ENCODE measurements around the gene PELI3. TPM values are rescaled to one million over a fixed set of nuclear protein-coding genes. Genes with fewer than 3 reads are reported as not detected.

The PELI3 gene
- total and polyA plus RNA-seq, 8 donors, result 0.58 to 11.2 (median 7.8) TPM

GRCh38 chr11:66470015-66470414 is 3.3 kb downstream of the PELI3 start:
- no peak overlapping the region for H3K27ac ChIP-seq
- H3K4me1 ChIP-seq, result peaks cover 15 to 36% (median 21%) of the 10 kb centered on the region in 4 donors
- WGBS, 5 donors, result 88 to 97% (median 94%) methylated on average over 3 of the region's 3 CpGs
- TF ChIP-seq POLR2AphosphoS5 (IDR thresholded peaks at IDR 0.05) (no peak), EP300 (IDR thresholded peaks at IDR 0.05) (no peak), POLR2A (IDR thresholded peaks at IDR 0.05) (no peak)
- TF ChIP-seq, protein P1, sequence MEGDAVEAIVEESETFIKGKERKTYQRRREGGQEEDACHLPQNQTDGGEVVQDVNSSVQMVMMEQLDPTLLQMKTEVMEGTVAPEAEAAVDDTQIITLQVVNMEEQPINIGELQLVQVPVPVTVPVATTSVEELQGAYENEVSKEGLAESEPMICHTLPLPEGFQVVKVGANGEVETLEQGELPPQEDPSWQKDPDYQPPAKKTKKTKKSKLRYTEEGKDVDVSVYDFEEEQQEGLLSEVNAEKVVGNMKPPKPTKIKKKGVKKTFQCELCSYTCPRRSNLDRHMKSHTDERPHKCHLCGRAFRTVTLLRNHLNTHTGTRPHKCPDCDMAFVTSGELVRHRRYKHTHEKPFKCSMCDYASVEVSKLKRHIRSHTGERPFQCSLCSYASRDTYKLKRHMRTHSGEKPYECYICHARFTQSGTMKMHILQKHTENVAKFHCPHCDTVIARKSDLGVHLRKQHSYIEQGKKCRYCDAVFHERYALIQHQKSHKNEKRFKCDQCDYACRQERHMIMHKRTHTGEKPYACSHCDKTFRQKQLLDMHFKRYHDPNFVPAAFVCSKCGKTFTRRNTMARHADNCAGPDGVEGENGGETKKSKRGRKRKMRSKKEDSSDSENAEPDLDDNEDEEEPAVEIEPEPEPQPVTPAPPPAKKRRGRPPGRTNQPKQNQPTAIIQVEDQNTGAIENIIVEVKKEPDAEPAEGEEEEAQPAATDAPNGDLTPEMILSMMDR (IDR thresholded peaks at IDR 0.05), result no peak
- peaks cover 23 to 48% (median 45%) of the 10 kb centered on the region in 4 donors for H3K36me3 ChIP-seq
- H3K27me3 ChIP-seq, result no peaks in the 10 kb centered on the region
- no peak overlapping the region for H3K4me3 ChIP-seq
- H3K9me3 ChIP-seq, result no peaks in the 10 kb centered on the region
- intact Hi-C loops (cut with DNase I; ENCODE audit: low total_unique reads), result no loop called here
- peak in 1 of 2 donors; percentile 2 for DNase-seq

DNA sequence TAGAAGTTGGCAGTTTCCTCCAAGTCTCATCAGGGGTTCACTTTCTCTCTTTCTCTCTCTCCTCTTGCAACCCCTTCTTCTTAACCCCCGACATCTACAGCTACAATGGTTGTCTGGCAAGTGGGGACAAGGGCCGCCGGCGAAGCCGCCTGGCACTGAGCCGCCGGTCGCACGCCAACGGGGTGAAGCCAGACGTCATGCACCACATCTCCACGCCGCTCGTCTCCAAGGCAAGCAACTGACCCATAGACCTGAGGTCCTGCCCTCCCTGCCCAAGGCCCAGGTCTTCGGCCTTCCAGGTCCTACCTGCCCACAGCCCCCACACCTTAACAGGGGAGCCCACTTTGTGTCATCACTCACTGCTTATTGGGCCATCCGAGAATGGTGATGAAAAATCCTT is 4.4 kb downstream of the PELI3 start:
- Histone ChIP-seq H3K27ac (no peak overlapping the region), H3K27me3 (no peaks in the 10 kb centered on the region), H3K4me3 (no peak overlapping the region), H3K4me1 (peaks cover 12 to 26% (median 14%) of the 10 kb centered on the region in 4 donors), H3K9me3 (no peaks in the 10 kb centered on the region), H3K36me3 (peaks cover 23 to 59% (median 56%) of the 10 kb centered on the region in 4 donors)
- intact Hi-C loops (cut with DNase I; ENCODE audit: low total_unique reads), result no loop called here
- WGBS, 5 donors, result 95 to 96% (median 96%) methylated on average over 16 of the region's 16 CpGs
- DNase-seq, result no peak
- TF ChIP-seq, protein P1 (IDR thresholded peaks at IDR 0.05), result no peak
- no peak for TF ChIP-seq POLR2AphosphoS5 (IDR thresholded peaks at IDR 0.05)
- no peak for TF ChIP-seq POLR2A (IDR thresholded peaks at IDR 0.05)
- no peak for TF ChIP-seq EP300 (IDR thresholded peaks at IDR 0.05)

GRCh38 chr11:66472054-66472453 is 5.3 kb downstream of the PELI3 start:
- H3K27ac ChIP-seq, result no peak overlapping the region
- no peak overlapping the region for H3K4me3 ChIP-seq
- H3K27me3 ChIP-seq, result no peaks in the 10 kb centered on the region
- TF ChIP-seq EP300 (IDR thresholded peaks at IDR 0.05), result no peak
- TF ChIP-seq POLR2AphosphoS5 (IDR thresholded peaks at IDR 0.05), result no peak
- TF ChIP-seq, protein P1 (IDR thresholded peaks at IDR 0.05), result no peak
- no peak for TF ChIP-seq POLR2A (IDR thresholded peaks at IDR 0.05)
- DNase-seq, result no peak
- H3K36me3 ChIP-seq, result peaks cover 23 to 66% (median 59%) of the 10 kb centered on the region in 4 donors
- intact Hi-C loops (cut with DNase I; ENCODE audit: low total_unique reads), result no loop called here
- H3K9me3 ChIP-seq, result no peaks in the 10 kb centered on the region
- peaks cover 10 to 24% (median 12%) of the 10 kb centered on the region in 4 donors for H3K4me1 ChIP-seq
- 86 to 94% (median 90%) methylated on average over 9 of the region's 9 CpGs for WGBS, 5 donors

- Histone ChIP-seq H3K9me3 (no peaks in the 10 kb centered on the region), H3K27ac (no peak overlapping the region), H3K36me3 (peaks cover 23 to 66% (median 59%) of the 10 kb centered on the region in 4 donors), H3K4me3 (no peak overlapping the region), H3K4me1 (peaks cover 0 to 13% (median 2%) of the 10 kb centered on the region in 4 donors), H3K27me3 (no peaks in the 10 kb centered on the region)
- whole genome bisulfite sequencing, 5 donors, result 89 to 94% (median 93%) methylated on average over 11 of the region's 11 CpGs
- intact Hi-C loops (cut with DNase I; ENCODE audit: low total_unique reads), result no loop called here
- no peak for DNase-seq
- TF ChIP-seq POLR2A (IDR thresholded peaks at IDR 0.05), result no peak
Measured at GRCh38 chr11:66473167-66473566, 6.5 kb downstream of the PELI3 start.

Measured in stomach (tissue), 9 donors.